ENCODE data around the gene KLHL11. TPM values are rescaled to one million over a fixed set of nuclear protein-coding genes. Genes with fewer than 3 reads are reported as not detected.

Gene KLHL11
- total RNA-seq, 1 experiment from 2014 or later: 16.8 TPM

DNA sequence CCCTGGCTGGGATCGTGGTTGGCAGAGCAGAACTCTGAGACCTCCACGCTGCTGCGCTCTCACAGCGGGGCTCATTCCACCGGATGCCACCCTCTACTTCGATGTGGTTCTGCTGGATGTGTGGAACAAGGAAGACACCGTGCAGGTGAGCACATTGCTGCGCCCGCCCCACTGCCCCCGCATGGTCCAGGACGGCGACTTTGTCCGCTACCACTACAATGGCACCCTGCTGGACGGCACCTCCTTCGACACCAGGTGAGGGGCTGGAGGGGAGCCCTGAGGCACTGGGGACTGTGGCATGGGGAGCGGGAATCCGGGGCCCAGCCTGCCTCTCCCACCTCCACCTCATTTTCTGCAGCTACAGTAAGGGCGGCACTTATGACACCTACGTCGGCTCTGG is 47.2 kb downstream of the KLHL11 start:
- no peak overlapping the region for H3K56ac ChIP-seq (ENCODE audit: insufficient read length, low read depth, low read length)
- no peaks in the 10 kb centered on the region for H4K20me1 ChIP-seq (ENCODE audit: control insufficient read depth, insufficient read depth, insufficient read length)
- H4K5ac ChIP-seq (ENCODE audit: insufficient read length, low read depth, low read length): no peak overlapping the region
- H4K8ac ChIP-seq (replicated peaks; ENCODE audit: insufficient read length, low read depth, low read length): no peak overlapping the region
- H3K79me1 ChIP-seq (ENCODE audit: insufficient read depth, low read depth, low read length, poor library complexity, severe bottlenecking): peaks cover 2% of the 10 kb centered on the region
- H2BK5ac ChIP-seq (ENCODE audit: insufficient read length, low read length): no peak overlapping the region
- H2BK20ac ChIP-seq (ENCODE audit: low read depth, low read length, poor library complexity, severe bottlenecking): no peak overlapping the region
- peaks cover 12% of the 10 kb centered on the region; the same call in 1 of the 2 replicates for H3K79me2 ChIP-seq (ENCODE audit: insufficient read depth, low read length)
- H2BK120ac ChIP-seq (ENCODE audit: low read depth, low read length, poor library complexity, severe bottlenecking): no peak overlapping the region
- no peak for TF ChIP-seq CTCF (conservative IDR thresholded peaks at IDR 0.05)
- no peak overlapping the region for H4K91ac ChIP-seq (ENCODE audit: insufficient read length, low read depth, low read length)
- DNase-seq: no peak
- H2BK15ac ChIP-seq (ENCODE audit: low read depth, low read length): no peak overlapping the region
- H3K27ac ChIP-seq (ENCODE audit: insufficient read length, low read depth, low read length): no peak overlapping the region
- peaks cover 15 to 45% of the 10 kb centered on the region in 2 experiments for H3K4me1 Mint-ChIP-seq
- H3K4me1 ChIP-seq (ENCODE audit: insufficient read depth, low read length): peaks cover 4% of the 10 kb centered on the region; the same call in 1 of the 2 replicates
- H3K4ac ChIP-seq (ENCODE audit: low read depth, low read length): no peak overlapping the region
- no peaks in the 10 kb centered on the region for H3K27me3 Mint-ChIP-seq (ENCODE audit: low read depth)
- H3K27me3 ChIP-seq (ENCODE audit: insufficient read depth, low read length): no peaks in the 10 kb centered on the region
- H3K9ac ChIP-seq (ENCODE audit: extremely low read depth, insufficient read length, low read length): no peak overlapping the region
- peaks cover 20 to 43% (median 38%) of the 10 kb centered on the region in 3 experiments; a peak in 6 of 7 replicates for H3K36me3 Mint-ChIP-seq (ENCODE audit: insufficient read depth in 1 of 3, low read depth in 3 of 3)
- H3T11ph ChIP-seq (ENCODE audit: low read length): no peak overlapping the region
- H2AFZ ChIP-seq (ENCODE audit: low read length): no peak overlapping the region
- H3K27ac Mint-ChIP-seq: peak overlapping the region in 2 of 3 experiments; percentile 20 to 49; a peak in 2 of 7 replicates
- no CpG with 5 or more reads among the region's 20 CpGs for WGBS (ENCODE audit: extremely low coverage, insufficient read length, low lambda C conversion rate)
- H3K14ac ChIP-seq (ENCODE audit: insufficient read depth, low read length): no peak overlapping the region
- no peak overlapping the region for H2BK12ac ChIP-seq (ENCODE audit: insufficient read length, low read depth, low read length)
- no peak overlapping the region for H3K18ac ChIP-seq (ENCODE audit: insufficient read length, low read depth, low read length)
- H3K4me3 Mint-ChIP-seq: peak overlapping the region in 1 of 2 experiments; percentile 60; a peak in 1 of 5 replicates
- peaks cover 8% of the 10 kb centered on the region for H3K23me2 ChIP-seq (ENCODE audit: insufficient read length, low read depth, low read length, poor library complexity, severe bottlenecking)
- no peaks in the 10 kb centered on the region for H3K9me3 Mint-ChIP-seq
- no peak overlapping the region for H2AK5ac ChIP-seq (ENCODE audit: insufficient read length, low read length)
- H3K9me3 ChIP-seq (ENCODE audit: control insufficient read depth, low read depth, low read length): no peaks in the 10 kb centered on the region
- no peak overlapping the region for H3K4me2 ChIP-seq (ENCODE audit: insufficient read depth, insufficient read length, low read length)
- H3K23ac ChIP-seq (ENCODE audit: insufficient read length, low read depth, low read length): no peak overlapping the region
